Neural cell (in vitro differentiated cells): ENCODE results near the gene ATXN3. TPM values are rescaled to one million over a fixed set of nuclear protein-coding genes. Genes with fewer than 3 reads are reported as not detected.
A peak's percentile ranks its signal among the peaks of the same experiment; 100 is the strongest.

ENCODE experiments used
- H2AFZ ChIP-seq: fragments of 200-600, 300-800 bp; sonication (generic), shearing (Covaris generic); 2 replicates; pipeline ENCODE4 v1.6.0; 2014; ENCODE audit warnings: low read depth, mild to moderate bottlenecking, antibody characterized with exemption, low read length, moderate library complexity
- H3F3A ChIP-seq: fragments of 200-600 bp; shearing (Covaris generic); 2 replicates; pipeline ENCODE4 v1.6.1; 2016; ENCODE audit warnings: mild to moderate bottlenecking, moderate library complexity, mixed read lengths, antibody characterized with exemption, low read length; ENCODE audit not compliant: insufficient read depth, poor library complexity, severe bottlenecking
- H3K27ac ChIP-seq: fragments of 200-600, 300-800 bp; sonication (generic), shearing (Covaris generic); 2 replicates; pipeline ENCODE4 v1.5.1; 2014; ENCODE audit warnings: mild to moderate bottlenecking, low read length, moderate library complexity
- H3K27me3 ChIP-seq: fragments of 300-800, 200-600 bp; sonication (generic), shearing (Covaris generic); 2 replicates; pipeline ENCODE4 v1.6.0; 2014; ENCODE audit warnings: mild to moderate bottlenecking, low read depth, low read length, moderate library complexity; ENCODE audit not compliant: insufficient read depth
- H3K36me3 ChIP-seq: fragments of 300-800, 200-600 bp; sonication (generic), shearing (Covaris generic); 2 replicates; pipeline ENCODE4 v1.5.1; 2014; ENCODE audit warnings: mild to moderate bottlenecking, antibody characterized with exemption, low read length, moderate library complexity; ENCODE audit not compliant: insufficient read depth
- H3K4me2 ChIP-seq: fragments of 300-800, 200-600 bp; sonication (generic), shearing (Covaris generic); 2 replicates; pipeline ENCODE4 v1.6.0; 2014; ENCODE audit warnings: mild to moderate bottlenecking, low read length
- H3K4me3 ChIP-seq: fragments of 300-800, 200-600 bp; sonication (generic), shearing (Covaris generic); 2 replicates; pipeline ENCODE4 v1.5.1; 2014; ENCODE audit warnings: mild to moderate bottlenecking, low read length, moderate library complexity
- H3K79me2 ChIP-seq: fragments of 200-600 bp; shearing (Covaris generic); replicated peaks from 2 replicates; pipeline ENCODE4 v1.6.0; 2014; ENCODE audit warnings: mild to moderate bottlenecking, low read length, moderate library complexity; ENCODE audit not compliant: insufficient read depth
- H3K9ac ChIP-seq: fragments of 300-800, 200-600 bp; sonication (generic), shearing (Covaris generic); 2 replicates; pipeline ENCODE4 v1.6.1; 2016; ENCODE audit warnings: mild to moderate bottlenecking, low read length, mixed read lengths
- H3K9me2 ChIP-seq: fragments of 200-600 bp; shearing (Covaris generic); 2 replicates; pipeline ENCODE4 v1.6.1; 2016; ENCODE audit warnings: mild to moderate bottlenecking, low read length, mixed read lengths; ENCODE audit not compliant: insufficient read depth
- H3K9me3 ChIP-seq: fragments of 200-600, 300-800 bp; sonication (generic), shearing (Covaris generic); 2 replicates; pipeline ENCODE4 v1.6.1; 2016; ENCODE audit warnings: mild to moderate bottlenecking, mixed run types, low read length, moderate library complexity, mixed read lengths
- H4K20me1 ChIP-seq: fragments of 200-600 bp; shearing (Covaris generic); 2 replicates; pipeline ENCODE4 v1.6.1; 2016; ENCODE audit warnings: mild to moderate bottlenecking, mixed run types; ENCODE audit not compliant: insufficient read depth
- CTCF ChIP-seq: fragments of 450-650 bp; IDR thresholded peaks from 2 replicates; pipeline ENCODE4 v1.5.1; 2014; ENCODE audit warnings: antibody characterized with exemption, mild to moderate bottlenecking, moderate library complexity; ENCODE audit not compliant: poor library complexity, severe bottlenecking
- EP300 ChIP-seq: fragments of 450-650 bp; conservative IDR thresholded peaks from 2 replicates; pipeline ENCODE4 v1.6.1; 2014; ENCODE audit warnings: antibody characterized with exemption, mild to moderate bottlenecking, moderate library complexity; ENCODE audit not compliant: poor library complexity, severe bottlenecking
- EZH2 ChIP-seq: fragments of 200-600, 300-800 bp; shearing (Covaris generic), sonication (generic); IDR thresholded peaks from 2 replicates; pipeline ENCODE4 v1.6.1; 2014; ENCODE audit warnings: antibody characterized with exemption, low read length, borderline replicate concordance, mild to moderate bottlenecking; ENCODE audit not compliant: insufficient read depth, poor library complexity, severe bottlenecking
- MXI1 ChIP-seq: fragments of 450-650 bp; conservative IDR thresholded peaks from 2 replicates; pipeline ENCODE4 v1.6.1; 2014; ENCODE audit warnings: antibody characterized with exemption, mild to moderate bottlenecking; ENCODE audit not compliant: poor library complexity, severe bottlenecking
- POLR2AphosphoS5 ChIP-seq: IDR thresholded peaks from 2 replicates; pipeline ENCODE4 v1.6.1; 2012
- RAD21 ChIP-seq: fragments of 450-650 bp; conservative IDR thresholded peaks from 2 replicates; pipeline ENCODE4 v1.6.1; 2014; ENCODE audit warnings: antibody characterized with exemption, mild to moderate bottlenecking, moderate library complexity
- SMC3 ChIP-seq: fragments of 450-650 bp; conservative IDR thresholded peaks from 2 replicates; pipeline ENCODE4 v1.6.1; 2014; ENCODE audit warnings: antibody characterized with exemption, mild to moderate bottlenecking, moderate library complexity; ENCODE audit not compliant: poor library complexity
- TAF1 ChIP-seq: IDR thresholded peaks from 2 replicates; pipeline ENCODE4 v1.6.1; 2012; ENCODE audit warnings: low read depth
- polyA minus RNA-seq: library from RNA; depleted of rRNA, polyadenylated mRNA; stranded (reverse); fragments of >200 nt; gene quantifications from 2 replicates; pipeline ENCODE4 v1.2.3, GENCODE V29; 2014
- polyA plus RNA-seq: library from polyadenylated mRNA; depleted of rRNA; stranded (reverse); fragments of >200 nt; gene quantifications from 2 replicates; pipeline ENCODE4 v1.2.3, GENCODE V29; 2014
- TF ChIP-seq, protein P1 (sequence below): IDR thresholded peaks from 2 replicates; pipeline ENCODE4 v1.6.1; 2012; ENCODE audit warnings: borderline replicate concordance

ATXN3 gene
- polyA plus RNA-seq (16.7 and 30.5 TPM in 2 replicates), polyA minus RNA-seq (40.7 and 64.6 TPM in 2 replicates)

GRCh38 chr14:92106143-92106926 is at the start of gene ATXN3:
ATXN3 (minus strand) TSS chr14:92106582; CDS start chr14:92106552, 30 bp downstream.
- Histone ChIP-seq H3K9me3 (no peaks in the 10 kb centered on the region), H4K20me1 (no peaks in the 10 kb centered on the region), H3K9me2 (no peaks in the 10 kb centered on the region), H3K4me2 (peak within 1 kb of the TSS; percentile 79), H3K36me3 (no peaks in the 10 kb centered on the region), H3K79me2 (peaks cover 43% of the 10 kb centered on the region), H3K4me3 (peak within 1 kb of the TSS; percentile 97), H3K9ac (peak within 1 kb of the TSS; percentile 92), H3K27ac (peak within 1 kb of the TSS; percentile 88), H3K27me3 (no peaks in the 10 kb centered on the region), H2AFZ (peak within 1 kb of the TSS; percentile 98), H3F3A (no peaks in the 10 kb centered on the region)
- TF ChIP-seq EP300: peak; percentile 19
- TF ChIP-seq SMC3: no peak
- peak; percentile 74 for TF ChIP-seq MXI1
- no peak for TF ChIP-seq TAF1
- peak; percentile 92 for TF ChIP-seq POLR2AphosphoS5
- TF ChIP-seq EZH2: no peak
- TF ChIP-seq, protein P1, sequence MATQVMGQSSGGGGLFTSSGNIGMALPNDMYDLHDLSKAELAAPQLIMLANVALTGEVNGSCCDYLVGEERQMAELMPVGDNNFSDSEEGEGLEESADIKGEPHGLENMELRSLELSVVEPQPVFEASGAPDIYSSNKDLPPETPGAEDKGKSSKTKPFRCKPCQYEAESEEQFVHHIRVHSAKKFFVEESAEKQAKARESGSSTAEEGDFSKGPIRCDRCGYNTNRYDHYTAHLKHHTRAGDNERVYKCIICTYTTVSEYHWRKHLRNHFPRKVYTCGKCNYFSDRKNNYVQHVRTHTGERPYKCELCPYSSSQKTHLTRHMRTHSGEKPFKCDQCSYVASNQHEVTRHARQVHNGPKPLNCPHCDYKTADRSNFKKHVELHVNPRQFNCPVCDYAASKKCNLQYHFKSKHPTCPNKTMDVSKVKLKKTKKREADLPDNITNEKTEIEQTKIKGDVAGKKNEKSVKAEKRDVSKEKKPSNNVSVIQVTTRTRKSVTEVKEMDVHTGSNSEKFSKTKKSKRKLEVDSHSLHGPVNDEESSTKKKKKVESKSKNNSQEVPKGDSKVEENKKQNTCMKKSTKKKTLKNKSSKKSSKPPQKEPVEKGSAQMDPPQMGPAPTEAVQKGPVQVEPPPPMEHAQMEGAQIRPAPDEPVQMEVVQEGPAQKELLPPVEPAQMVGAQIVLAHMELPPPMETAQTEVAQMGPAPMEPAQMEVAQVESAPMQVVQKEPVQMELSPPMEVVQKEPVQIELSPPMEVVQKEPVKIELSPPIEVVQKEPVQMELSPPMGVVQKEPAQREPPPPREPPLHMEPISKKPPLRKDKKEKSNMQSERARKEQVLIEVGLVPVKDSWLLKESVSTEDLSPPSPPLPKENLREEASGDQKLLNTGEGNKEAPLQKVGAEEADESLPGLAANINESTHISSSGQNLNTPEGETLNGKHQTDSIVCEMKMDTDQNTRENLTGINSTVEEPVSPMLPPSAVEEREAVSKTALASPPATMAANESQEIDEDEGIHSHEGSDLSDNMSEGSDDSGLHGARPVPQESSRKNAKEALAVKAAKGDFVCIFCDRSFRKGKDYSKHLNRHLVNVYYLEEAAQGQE: no peak
- peak; percentile 88 for TF ChIP-seq CTCF
- TF ChIP-seq RAD21: peak; percentile 31

DNA sequence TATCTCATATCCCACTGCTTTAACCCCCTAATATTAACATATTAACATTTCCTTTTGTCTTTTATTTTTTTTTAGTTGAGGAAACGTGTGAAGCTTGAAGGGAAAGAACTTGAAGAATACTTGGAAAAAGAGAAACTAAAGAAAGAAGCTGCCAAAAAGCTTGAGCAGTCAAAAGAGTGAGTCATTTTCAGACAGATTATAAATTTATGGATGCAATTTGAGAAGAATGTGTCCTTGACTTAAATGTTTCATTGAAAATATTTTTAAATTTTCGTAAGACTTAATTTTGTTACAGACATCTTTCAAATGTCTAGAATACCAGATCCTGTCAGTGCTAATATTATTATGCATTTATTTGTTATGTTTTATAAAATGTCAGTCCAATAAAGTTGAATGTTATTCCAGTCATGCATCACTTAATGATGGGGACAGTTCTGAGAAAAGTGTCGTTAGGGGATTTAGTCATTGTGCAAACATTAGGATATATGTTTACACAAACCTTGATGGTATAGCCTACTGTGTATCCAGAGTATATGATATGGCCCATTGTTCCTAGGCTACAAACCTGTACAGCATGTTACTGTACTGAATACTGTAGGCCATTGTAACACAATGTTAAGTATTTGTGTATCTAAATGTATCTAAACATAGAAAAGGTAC is 48.0 kb upstream of the ATXN3 start:
- Histone ChIP-seq H2AFZ (no peak overlapping the region), H3K79me2 (no peaks in the 10 kb centered on the region), H4K20me1 (no peaks in the 10 kb centered on the region), H3K4me2 (no peak overlapping the region), H3K9me2 (no peaks in the 10 kb centered on the region), H3K27me3 (no peaks in the 10 kb centered on the region), H3K9me3 (no peaks in the 10 kb centered on the region), H3K36me3 (peaks cover 3% of the 10 kb centered on the region), H3K27ac (no peak overlapping the region), H3F3A (no peaks in the 10 kb centered on the region), H3K4me3 (no peak overlapping the region), H3K9ac (no peak overlapping the region)
- no peak for TF ChIP-seq MXI1
- no peak for TF ChIP-seq SMC3
- TF ChIP-seq EZH2: no peak
- TF ChIP-seq TAF1: no peak
- no peak for TF ChIP-seq RAD21
- TF ChIP-seq, protein P1: no peak
- TF ChIP-seq CTCF: no peak
- no peak for TF ChIP-seq EP300
- TF ChIP-seq POLR2AphosphoS5: no peak
